ENCODE results near the gene HIPK2.
"Not testable (repeated sequence)": the region's sequence is repeated elsewhere in the genome, so short reads cannot be mapped to it uniquely, and the experiment has no call there.

HIPK2 gene

GRCh38 chr7:139676390-139676789 lies 101.4 kb downstream of the HIPK2 start:
- Histone ChIP-seq H3K36me3 (peaks cover 14 to 76% (median 49%) of the 10 kb centered on the region in 11 experiments; a peak in 18 of 22 replicates), H4K20me1 (peaks cover 0 to 74% (median 26%) of the 10 kb centered on the region in 11 experiments; a peak in 17 of 22 replicates), H3K9ac (no peak overlapping the region), H3K27ac (no peak overlapping the region), H3K27me3 (no peaks in the 10 kb centered on the region), H3K9me3 (replicated peaks in 1 of 11) (peaks cover 0 to 16% (median 6%) of the 10 kb centered on the region in 11 experiments; a peak in 10 of 22 replicates), H3K4me3 (no peak overlapping the region), H3K4me2 (peak overlapping the region in 4 of 11 experiments; percentile 2 to 68 (median 42); a peak in 5 of 22 replicates), H3K4me1 (peaks cover 22 to 45% (median 30%) of the 10 kb centered on the region in 10 experiments)
- no peak for TF ChIP-seq Cebpa-rat (IDR thresholded peaks at IDR 0.05)

- H3K4me3 ChIP-seq, result no peak overlapping the region
- H3K27ac ChIP-seq, result 0 out of 22 replicates have a peak overlapping the region, but pooled peaks of 1 of the 11 experiments have one; percentile 9
- no peak for TF ChIP-seq Cebpa-rat (IDR thresholded peaks at IDR 0.05)
- H3K4me2 ChIP-seq, result peak overlapping the region in 5 of 11 experiments; percentile 2 to 72 (median 54); a peak in 9 of 22 replicates
- peaks cover 0 to 73% (median 23%) of the 10 kb centered on the region in 11 experiments; a peak in 13 of 22 replicates for H4K20me1 ChIP-seq
- peaks cover 13 to 35% (median 20%) of the 10 kb centered on the region in 10 experiments for H3K4me1 ChIP-seq
- H3K9ac ChIP-seq, result no peak overlapping the region
- no peaks in the 10 kb centered on the region for H3K27me3 ChIP-seq
- H3K36me3 ChIP-seq, result peaks cover 14 to 79% (median 49%) of the 10 kb centered on the region in 11 experiments; a peak in 18 of 22 replicates
- peaks cover 0 to 16% (median 6%) of the 10 kb centered on the region in 11 experiments; a peak in 10 of 22 replicates for H3K9me3 ChIP-seq (replicated peaks in 1 of 11)
Measured at GRCh38 chr7:139675127-139676125, 102.4 kb downstream of the HIPK2 start.

- Histone ChIP-seq H3K9me3 (replicated peaks in 1 of 11) (peaks cover 0 to 16% (median 6%) of the 10 kb centered on the region in 11 experiments; a peak in 10 of 22 replicates), H3K9ac (no peak overlapping the region), H3K4me2 (peak overlapping the region in 2 of 11 experiments; percentile 68 to 72; a peak in 2 of 22 replicates), H3K27ac (no peak overlapping the region), H3K4me3 (no peak overlapping the region), H3K27me3 (no peaks in the 10 kb centered on the region), H3K36me3 (peaks cover 14 to 79% (median 52%) of the 10 kb centered on the region in 11 experiments; a peak in 18 of 22 replicates), H4K20me1 (peaks cover 0 to 73% (median 30%) of the 10 kb centered on the region in 11 experiments; a peak in 14 of 22 replicates), H3K4me1 (peaks cover 9 to 35% (median 18%) of the 10 kb centered on the region in 10 experiments; a peak in 19 of 20 replicates)
- no peak for TF ChIP-seq Cebpa-rat (IDR thresholded peaks at IDR 0.05)
Measured at GRCh38 chr7:139674752-139675126, 103.1 kb downstream of the HIPK2 start.

GRCh38 chr7:139674341-139674740 lies 103.5 kb downstream of the HIPK2 start:
- peaks cover 13 to 75% (median 48%) of the 10 kb centered on the region in 11 experiments; a peak in 18 of 22 replicates for H3K36me3 ChIP-seq
- no peak overlapping the region for H3K27ac ChIP-seq
- no peak overlapping the region for H3K4me2 ChIP-seq
- peaks cover 0 to 16% (median 6%) of the 10 kb centered on the region in 11 experiments; a peak in 10 of 22 replicates for H3K9me3 ChIP-seq (replicated peaks in 1 of 11)
- H3K27me3 ChIP-seq, result no peaks in the 10 kb centered on the region
- TF ChIP-seq Cebpa-rat (IDR thresholded peaks at IDR 0.05), result no peak
- H3K9ac ChIP-seq, result no peak overlapping the region
- peaks cover 9 to 31% (median 17%) of the 10 kb centered on the region in 10 experiments; a peak in 19 of 20 replicates for H3K4me1 ChIP-seq
- peaks cover 0 to 70% (median 31%) of the 10 kb centered on the region in 11 experiments; a peak in 14 of 22 replicates for H4K20me1 ChIP-seq
- H3K4me3 ChIP-seq, result no peak overlapping the region

- peak overlapping the region in 2 of 11 experiments; percentile 3 to 20; a peak in 1 of 22 replicates for H3K4me2 ChIP-seq
Measured at GRCh38 chr7:139673762-139674161, 104.0 kb downstream of the HIPK2 start.

GRCh38 chr7:139673230-139673629 lies 104.6 kb downstream of the HIPK2 start:
- Histone ChIP-seq H3K9me3 (replicated peaks in 1 of 11) (peaks cover 0 to 4% (median 0%) of the 10 kb centered on the region in 11 experiments; a peak in 3 of 22 replicates), H3K4me3 (no peak overlapping the region), H3K36me3 (peaks cover 10 to 72% (median 42%) of the 10 kb centered on the region in 11 experiments; a peak in 17 of 22 replicates), H3K9ac (no peak overlapping the region), H3K4me2 (peak overlapping the region in 2 of 11 experiments; percentile 3 to 20; a peak in 1 of 22 replicates), H4K20me1 (peaks cover 0 to 81% (median 35%) of the 10 kb centered on the region in 11 experiments; a peak in 14 of 22 replicates), H3K4me1 (peaks cover 15 to 29% (median 20%) of the 10 kb centered on the region in 10 experiments), H3K27ac (peak overlapping the region in 1 of 11 experiments; percentile 0; a peak in 1 of 22 replicates), H3K27me3 (no peaks in the 10 kb centered on the region)
- TF ChIP-seq Cebpa-rat (IDR thresholded peaks at IDR 0.05), result no peak

More at GRCh38 chr7:139673762-139674161, 104.0 kb downstream of the HIPK2 start:
- H4K20me1 ChIP-seq, result peaks cover 0 to 76% (median 33%) of the 10 kb centered on the region in 11 experiments; a peak in 14 of 22 replicates
- no peaks in the 10 kb centered on the region for H3K27me3 ChIP-seq
- TF ChIP-seq Cebpa-rat (IDR thresholded peaks at IDR 0.05), result no peak
- H3K4me1 ChIP-seq, result peaks cover 15 to 29% (median 20%) of the 10 kb centered on the region in 10 experiments
- peaks cover 10 to 74% (median 43%) of the 10 kb centered on the region in 11 experiments; a peak in 17 of 22 replicates for H3K36me3 ChIP-seq
- H3K9me3 ChIP-seq (replicated peaks in 1 of 11), result peaks cover 0 to 10% (median under 1%) of the 10 kb centered on the region in 11 experiments; a peak in 7 of 22 replicates
- peak overlapping the region in 1 of 11 experiments; percentile 0; a peak in 1 of 22 replicates for H3K27ac ChIP-seq
- H3K4me3 ChIP-seq, result no peak overlapping the region
- H3K9ac ChIP-seq, result no peak overlapping the region

- Histone ChIP-seq H3K27ac (no peak overlapping the region), H3K4me2 (no peak overlapping the region), H3K4me3 (no peak overlapping the region), H3K9me3 (replicated peaks in 1 of 11) (no peaks in the 10 kb centered on the region), H3K9ac (no peak overlapping the region), H3K27me3 (no peaks in the 10 kb centered on the region), H4K20me1 (peaks cover 0 to 92% (median 35%) of the 10 kb centered on the region in 11 experiments; a peak in 14 of 22 replicates), H3K36me3 (peaks cover 10 to 82% (median 45%) of the 10 kb centered on the region in 11 experiments; a peak in 18 of 22 replicates), H3K4me1 (peaks cover 15 to 36% (median 20%) of the 10 kb centered on the region in 10 experiments)
- TF ChIP-seq Cebpa-rat (IDR thresholded peaks at IDR 0.05), result no peak
Measured at GRCh38 chr7:139671967-139672366, 105.8 kb downstream of the HIPK2 start.

- H3K4me1 ChIP-seq, result peaks cover 8 to 33% (median 19%) of the 10 kb centered on the region in 10 experiments
- H3K4me3 ChIP-seq; H3K27me3 ChIP-seq; H3K27ac ChIP-seq; H3K9ac ChIP-seq; H3K4me2 ChIP-seq; H3K9me3 ChIP-seq (replicated peaks in 1 of 11): not testable (repeated sequence)
- peaks cover 10 to 86% (median 48%) of the 10 kb centered on the region in 11 experiments; a peak in 19 of 22 replicates for H3K36me3 ChIP-seq
- H4K20me1 ChIP-seq, result peaks cover 0 to 93% (median 32%) of the 10 kb centered on the region in 11 experiments; a peak in 13 of 22 replicates
Measured at GRCh38 chr7:139670662-139671061, 107.1 kb downstream of the HIPK2 start.

Measured in BLaER1 treated with 17β-estradiol and CSF1 and Interleukin-3, amounts not matched to agents 10 nM and 100 nM (cell line).